IPS DF 6.9 (cell line): ENCODE results near the gene TRIM63.
"Not testable (repeated sequence)": the region's sequence is repeated elsewhere in the genome, so short reads cannot be mapped to it uniquely, and the experiment has no call there.

Experiments
- DNase-seq: peaks from one replicate; pipeline ENCODE4 v3.0.0-alpha.2; 2013; ENCODE audit warnings: low read depth, low spot score
- H3K27ac ChIP-seq: one replicate; pipeline ENCODE4 v1.5.1; 2013; ENCODE audit warnings: low read length, control low read depth
- H3K27me3 ChIP-seq: 2 replicates; pipeline ENCODE4 v1.6.1; 2013; ENCODE audit warnings: mild to moderate bottlenecking, low read length; ENCODE audit not compliant: control insufficient read depth, insufficient read depth
- H3K36me3 ChIP-seq: 2 replicates; pipeline ENCODE4 v1.6.1; 2013; ENCODE audit warnings: low read length; ENCODE audit not compliant: control insufficient read depth, insufficient read depth
- H3K4me1 ChIP-seq: 2 replicates; pipeline ENCODE4 v1.6.1; 2013; ENCODE audit warnings: low read length; ENCODE audit not compliant: control insufficient read depth, insufficient read depth
- H3K4me3 ChIP-seq: 2 replicates; pipeline ENCODE4 v1.5.1; 2013; ENCODE audit warnings: mild to moderate bottlenecking, low read length
- H3K9me3 ChIP-seq: 2 replicates; pipeline ENCODE4 v1.6.1; 2013; ENCODE audit warnings: low read length, inconsistent platforms; ENCODE audit not compliant: control insufficient read depth, insufficient read depth
- WGBS: extraction: QIAGEN DNeasy Blood & Tissue Kit; methylation state at CpG from one replicate; pipeline ENCODE4 v1.1.7; 2013; ENCODE audit warnings: mixed read lengths, missing lambda C conversion rate; ENCODE audit not compliant: insufficient read length, insufficient coverage; 5-methylcytosine and 5-hydroxymethylcytosine counted together

TRIM63 gene

DNA sequence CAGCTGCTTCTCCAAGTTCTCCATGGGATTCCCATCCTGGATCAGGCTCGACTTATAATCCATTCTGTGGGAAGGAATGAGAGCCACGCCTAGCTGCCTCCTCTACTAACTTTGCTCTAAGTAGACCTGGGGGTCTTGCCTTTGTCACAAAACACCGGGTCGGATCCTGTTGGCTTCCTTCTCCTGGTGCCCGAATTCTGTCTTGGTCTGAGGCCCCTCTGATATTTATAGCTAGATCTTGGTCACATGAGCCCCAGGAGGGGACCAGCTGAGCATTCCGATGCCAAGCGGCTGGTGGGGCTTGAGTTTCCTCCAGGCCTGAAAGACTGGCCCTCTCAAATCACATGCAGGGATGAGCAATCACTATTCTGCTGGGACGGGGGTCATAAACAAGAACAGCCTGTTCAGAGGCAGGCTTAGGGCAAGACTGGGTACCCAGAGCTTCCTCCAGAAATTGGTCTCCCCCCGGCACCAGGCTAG, at the start of gene TRIM63:
TRIM63 (minus strand) TSS at position 199 of the 480 bp plus-strand sequence; CDS start at position 63, 136 bp downstream.
- Histone ChIP-seq H3K27me3 (no peaks in the 10 kb centered on the region), H3K36me3 (no peaks in the 10 kb centered on the region), H3K9me3 (no peaks in the 10 kb centered on the region), H3K27ac (no peak within 1 kb of the TSS), H3K4me1 (no peaks in the 10 kb centered on the region), H3K4me3 (no peak within 1 kb of the TSS)
- WGBS: no CpG with 5 or more reads among the region's 9 CpGs
- DNase-seq: no peak

DNA sequence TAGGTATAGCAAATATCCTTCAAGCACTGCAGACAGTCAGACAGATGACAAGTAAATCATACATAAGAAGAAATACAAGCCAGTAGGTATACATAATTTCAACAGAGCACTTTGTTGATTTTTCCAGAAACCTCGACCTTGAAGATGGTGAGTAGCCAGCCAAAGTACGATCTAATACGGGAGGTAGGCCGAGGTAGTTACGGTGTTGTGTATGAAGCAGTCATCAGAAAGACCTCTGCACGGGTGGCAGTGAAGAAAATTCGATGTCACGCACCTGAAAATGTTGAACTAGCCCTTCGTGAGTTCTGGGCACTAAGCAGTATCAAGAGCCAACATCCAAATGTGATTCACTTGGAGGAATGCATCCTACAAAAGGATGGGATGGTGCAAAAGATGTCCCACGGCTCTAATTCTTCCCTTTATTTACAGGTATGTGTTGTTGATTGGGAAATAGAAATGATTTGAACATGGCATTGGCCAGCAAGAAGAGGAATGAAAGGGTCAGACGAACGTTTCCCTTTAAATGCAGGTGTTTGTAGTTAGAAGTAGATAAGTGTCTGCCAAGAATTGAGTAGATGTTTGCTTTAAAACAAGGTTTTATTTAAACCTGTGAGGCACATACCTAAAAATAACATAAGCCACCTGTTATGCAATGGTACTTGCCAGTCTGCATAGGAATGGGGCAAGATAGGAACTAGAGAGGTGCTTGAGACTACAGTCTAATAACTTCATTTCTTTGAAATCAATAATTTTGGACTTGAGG, 46.9 kb upstream of the TRIM63 start:
- no peak for DNase-seq
- no peak overlapping the region for H3K27ac ChIP-seq
- H3K4me1 ChIP-seq: no peaks in the 10 kb centered on the region
- no peak overlapping the region for H3K4me3 ChIP-seq
- no peaks in the 10 kb centered on the region for H3K36me3 ChIP-seq
- no peaks in the 10 kb centered on the region; the same call in 1 of the 2 replicates for H3K27me3 ChIP-seq
- WGBS: no CpG with 5 or more reads among the region's 12 CpGs
- H3K9me3 ChIP-seq: no peaks in the 10 kb centered on the region

DNA sequence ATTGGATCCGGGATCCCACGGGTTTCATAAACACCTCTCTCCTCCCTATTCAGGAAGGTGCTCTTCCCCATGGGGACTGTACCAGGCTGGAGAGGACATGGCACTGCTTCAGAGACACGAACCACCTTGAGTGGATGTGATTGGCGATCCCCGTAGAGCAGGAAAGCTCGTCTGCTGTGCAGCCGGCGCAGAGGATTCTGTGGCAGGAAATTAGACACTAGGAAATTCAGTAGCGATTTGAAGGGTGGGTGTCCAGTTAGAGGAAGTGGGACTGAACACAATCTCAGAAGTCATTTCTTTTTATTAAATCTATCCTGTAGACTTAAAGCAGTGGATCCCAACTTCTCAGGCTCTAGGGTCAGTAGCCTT, 45.0 kb upstream of the TRIM63 start:
- no peaks in the 10 kb centered on the region for H3K36me3 ChIP-seq
- no peak overlapping the region for H3K27ac ChIP-seq
- H3K4me1 ChIP-seq: no peaks in the 10 kb centered on the region
- H3K9me3 ChIP-seq: no peaks in the 10 kb centered on the region
- no CpG with 5 or more reads among the region's 9 CpGs for WGBS
- no peak for DNase-seq
- H3K27me3 ChIP-seq: no peaks in the 10 kb centered on the region; the same call in 1 of the 2 replicates
- H3K4me3 ChIP-seq: peak overlapping the region; percentile 88; the same call in 1 of the 2 replicates

DNA sequence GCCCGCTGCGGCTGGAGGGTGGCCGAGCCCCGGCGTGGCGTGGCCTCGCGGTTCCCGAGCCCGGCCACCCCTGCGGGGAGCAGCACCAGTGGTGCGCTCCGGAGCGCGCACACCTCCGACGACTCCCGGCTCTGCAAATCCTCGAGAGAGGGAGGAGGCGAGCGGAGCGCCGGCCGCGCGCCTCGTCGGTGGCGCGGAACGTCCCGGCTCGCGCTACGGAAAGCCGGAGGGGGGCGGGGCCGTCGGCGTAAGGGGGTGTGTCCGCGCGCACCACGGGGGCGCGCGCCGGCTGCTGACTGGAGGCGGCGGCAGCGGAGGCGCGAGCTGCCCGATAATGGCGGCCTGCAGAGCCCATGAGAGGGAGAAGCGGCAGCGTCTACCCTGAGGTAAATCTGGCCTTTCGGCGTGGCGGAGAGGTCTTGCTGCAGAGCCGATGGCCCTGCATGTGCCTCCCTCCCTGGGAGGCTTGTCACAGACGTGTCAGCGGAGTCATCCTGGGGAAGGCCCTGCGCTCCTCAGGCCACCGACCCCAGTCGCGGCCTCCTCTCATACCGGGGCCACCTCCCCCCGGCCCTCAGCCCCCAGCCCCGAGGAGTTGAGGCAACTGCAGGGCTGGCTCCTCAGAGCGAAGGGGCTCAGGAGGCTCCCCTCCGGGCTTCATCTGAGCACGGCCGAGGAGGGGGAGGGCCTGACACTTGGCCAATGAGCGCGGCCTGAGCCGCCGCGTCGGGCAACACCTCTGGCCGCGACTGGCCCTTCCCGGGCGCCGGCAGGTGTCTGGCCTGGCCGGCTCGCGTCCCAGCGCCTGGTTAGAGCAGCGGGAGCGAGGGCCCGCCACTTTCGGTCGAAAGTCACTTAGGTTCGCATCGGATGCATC, 44.3 kb upstream of the TRIM63 start, which contains the start of gene PDIK1L:
PDIK1L (plus strand) TSS at position 295 of the 877 bp plus-strand sequence. CDS start 2,485 bp downstream, outside the sequence.
- no peaks in the 10 kb centered on the region; the same call in 1 of the 2 replicates for H3K27me3 ChIP-seq
- H3K4me1 ChIP-seq: no peaks in the 10 kb centered on the region
- no peaks in the 10 kb centered on the region for H3K36me3 ChIP-seq
- WGBS: no CpG with 5 or more reads among the region's 96 CpGs
- DNase-seq: peak; percentile 58
- no peaks in the 10 kb centered on the region for H3K9me3 ChIP-seq
- H3K27ac ChIP-seq: no peak within 1 kb of the TSS
- H3K4me3 ChIP-seq: peak within 1 kb of the TSS; percentile 88

DNA sequence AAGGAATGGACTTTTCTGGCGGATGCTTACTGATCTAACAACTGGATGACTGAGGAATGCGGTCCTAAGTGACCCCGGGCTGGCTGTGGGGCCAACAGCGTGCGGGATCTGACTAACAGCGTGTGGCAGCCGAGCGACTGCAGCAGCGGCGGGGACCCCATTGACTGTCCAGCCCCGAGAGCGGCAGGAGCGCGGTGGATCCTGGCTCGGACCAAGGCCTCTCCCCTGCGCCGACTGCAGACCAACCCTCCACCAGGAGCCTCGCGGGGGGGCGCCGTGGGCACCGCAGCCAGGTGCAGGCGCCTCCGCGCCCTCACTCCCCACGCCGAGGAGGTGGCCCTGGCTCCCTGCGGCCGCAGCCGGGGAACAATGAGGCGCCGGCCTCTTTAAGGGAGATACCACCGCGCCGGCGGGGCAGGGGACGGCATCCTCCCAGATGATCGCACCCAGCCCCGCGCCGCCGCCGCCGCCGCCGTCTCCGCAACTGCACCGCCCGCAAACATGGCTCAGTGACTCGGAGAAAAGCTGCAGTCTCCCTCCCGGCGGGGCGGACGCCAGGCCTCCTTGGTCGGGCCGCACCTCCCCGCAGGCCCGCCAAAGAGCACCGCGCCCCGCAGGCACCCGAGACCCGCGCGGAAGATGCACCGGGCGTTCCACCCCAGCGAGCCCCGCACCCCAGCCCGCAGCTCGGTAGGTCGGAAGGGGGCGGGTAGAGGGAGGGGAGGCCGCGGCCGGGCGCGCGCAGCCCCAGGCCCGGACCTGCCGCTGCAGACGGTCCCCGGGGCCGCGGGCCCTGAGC, 43.5 kb upstream of the TRIM63 start:
- peak overlapping the region; percentile 88 for H3K4me3 ChIP-seq
- H3K27ac ChIP-seq: no peak overlapping the region
- no CpG with 5 or more reads among the region's 85 CpGs for WGBS
- H3K27me3 ChIP-seq: no peaks in the 10 kb centered on the region; the same call in 1 of the 2 replicates
- H3K9me3 ChIP-seq: no peaks in the 10 kb centered on the region
- H3K36me3 ChIP-seq: no peaks in the 10 kb centered on the region
- DNase-seq: no peak
- no peaks in the 10 kb centered on the region for H3K4me1 ChIP-seq

DNA sequence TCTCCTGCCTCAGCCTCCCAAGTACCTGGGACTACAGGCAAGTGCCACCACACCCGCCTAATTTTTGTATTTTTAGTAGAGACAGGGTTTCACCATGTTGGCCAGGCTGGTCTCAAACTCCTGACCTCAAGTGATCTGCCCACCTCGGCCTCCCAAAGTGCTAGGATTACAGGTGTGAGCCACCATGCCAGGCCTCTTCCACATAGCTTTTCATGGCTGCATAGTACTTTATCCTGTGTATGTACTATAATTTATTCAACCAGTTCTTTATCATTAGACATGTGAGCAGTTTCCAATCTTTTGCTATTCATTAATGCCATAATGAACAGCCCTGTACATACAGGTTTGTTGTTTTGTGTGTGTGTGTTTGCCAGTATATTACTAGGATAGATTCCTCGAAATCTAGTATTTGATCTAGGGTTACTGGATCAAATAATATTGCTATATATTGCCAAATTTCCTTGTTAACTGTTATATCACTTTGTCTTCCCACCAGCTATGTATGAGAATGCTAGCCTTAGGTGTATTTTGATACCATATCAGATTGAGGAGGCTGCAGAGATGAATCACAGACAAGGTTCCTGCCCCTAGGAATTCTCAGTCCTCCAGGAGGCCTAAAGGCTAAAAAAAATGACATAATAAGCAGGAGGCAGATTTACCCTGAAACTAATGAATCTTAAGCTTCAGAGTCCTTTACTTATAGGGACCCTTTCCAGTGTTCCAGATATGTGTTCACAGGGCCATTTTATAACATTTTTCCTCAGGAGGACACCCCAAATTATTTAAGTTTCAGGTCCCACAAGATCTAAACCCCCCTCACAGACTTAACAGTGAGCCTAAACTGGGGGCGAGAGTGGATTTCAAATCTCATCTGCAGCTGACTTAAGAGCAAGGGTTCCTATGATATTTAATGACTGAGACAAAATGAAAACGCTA, 42.1 kb upstream of the TRIM63 start:
- WGBS: no CpG with 5 or more reads among the region's 5 CpGs
- Histone ChIP-seq H3K4me3 (no peak overlapping the region), H3K36me3 (no peaks in the 10 kb centered on the region), H3K27me3 (no peaks in the 10 kb centered on the region; the same call in 1 of the 2 replicates), H3K4me1 (no peaks in the 10 kb centered on the region), H3K27ac (no peak overlapping the region), H3K9me3 (no peaks in the 10 kb centered on the region)
- DNase-seq: no peak

DNA sequence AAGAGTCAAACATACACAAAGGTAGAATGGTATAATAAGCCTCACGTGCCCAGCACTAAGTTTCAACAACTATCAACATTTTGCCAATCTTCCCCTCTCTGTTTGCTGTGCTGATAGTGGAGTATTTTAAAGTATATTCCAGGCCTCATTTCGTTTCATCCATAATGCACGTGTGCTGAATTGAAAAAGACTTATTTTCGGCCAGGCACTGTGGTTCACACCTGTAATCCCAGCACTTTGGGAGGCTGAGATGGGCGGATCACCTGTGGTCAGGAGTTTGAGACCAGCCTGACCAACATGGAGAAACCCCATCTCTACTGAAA, 37.8 kb upstream of the TRIM63 start:
- not testable (repeated sequence) for H3K9me3 ChIP-seq, H3K27ac ChIP-seq, H3K27me3 ChIP-seq, DNase-seq, H3K4me1 ChIP-seq, H3K36me3 ChIP-seq, H3K4me3 ChIP-seq
- no CpG with 5 or more reads among the region's 5 CpGs for WGBS

DNA sequence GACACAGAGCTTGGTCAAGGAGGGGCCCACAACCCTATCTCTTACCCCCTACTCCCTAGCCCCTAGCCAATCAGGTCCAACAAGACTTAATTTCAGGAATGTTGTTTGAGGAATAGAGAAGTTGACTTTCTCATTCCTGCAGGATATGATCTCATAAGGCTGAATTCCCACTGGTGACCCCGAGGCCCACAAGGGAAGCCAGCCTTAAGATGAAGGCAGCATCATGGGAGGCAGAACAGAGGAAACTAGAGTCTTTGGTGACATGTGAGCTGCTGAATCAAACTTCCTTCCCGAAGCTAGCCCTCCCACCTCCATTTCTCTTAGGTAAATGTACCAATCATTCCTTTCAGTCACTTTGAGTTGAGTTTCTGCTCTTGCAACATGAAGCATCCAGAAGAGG, 35.1 kb upstream of the TRIM63 start:
- Histone ChIP-seq H3K27me3 (no peaks in the 10 kb centered on the region), H3K9me3 (no peaks in the 10 kb centered on the region), H3K4me1 (no peaks in the 10 kb centered on the region), H3K36me3 (no peaks in the 10 kb centered on the region), H3K27ac (no peak overlapping the region), H3K4me3 (no peak overlapping the region)
- no peak for DNase-seq
- no CpG with 5 or more reads among the region's 2 CpGs for WGBS

DNA sequence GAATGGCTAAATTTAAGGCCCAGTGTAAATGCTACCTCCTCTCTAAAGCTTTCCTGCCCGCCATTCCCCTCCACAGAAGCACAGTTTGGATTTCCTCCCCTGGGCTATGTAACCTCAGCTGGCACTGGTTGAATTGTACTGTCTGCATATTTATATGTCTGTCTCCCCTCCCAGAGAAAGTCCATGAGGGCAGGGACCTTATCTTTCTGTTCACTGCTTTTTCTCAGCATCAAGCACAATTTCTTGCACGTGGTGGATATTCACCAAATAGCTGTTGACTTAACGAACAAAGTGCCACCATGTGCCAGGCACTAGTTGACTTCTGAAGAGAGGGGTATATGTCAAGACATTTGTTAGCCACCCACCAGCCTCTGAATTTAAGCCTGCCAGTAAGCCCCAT, 34.7 kb upstream of the TRIM63 start:
- H3K27me3 ChIP-seq: no peaks in the 10 kb centered on the region
- no peak for DNase-seq
- H3K9me3 ChIP-seq: no peaks in the 10 kb centered on the region
- no peak overlapping the region for H3K27ac ChIP-seq
- no peaks in the 10 kb centered on the region for H3K36me3 ChIP-seq
- no CpG with 5 or more reads among the region's 3 CpGs for WGBS
- no peak overlapping the region for H3K4me3 ChIP-seq
- H3K4me1 ChIP-seq: no peaks in the 10 kb centered on the region
